ENCODE data around the gene LHX2.

- no peak for TF ChIP-seq POLR2A (IDR thresholded peaks at IDR 0.05)
- TF ChIP-seq CTCF (IDR thresholded peaks at IDR 0.05): no peak
Measured at GRCh38 chr9:124044448-124044847, 32.9 kb downstream of the LHX2 start.
